ENCODE measurements around the gene RAB40B.

The RAB40B gene

GRCh38 chr17:82613283-82614094, 85.0 kb downstream of the RAB40B start:
- WGBS (ENCODE audit: insufficient coverage, insufficient read length), result no CpG with 5 or more reads among the region's 37 CpGs
- Histone ChIP-seq H3K4me1 (ENCODE audit: control insufficient read depth, insufficient read depth, low read length) (no peaks in the 10 kb centered on the region), H3K4me3 (ENCODE audit: low read length) (no peak overlapping the region), H3K9me3 (ENCODE audit: control insufficient read depth, insufficient read depth, low read length) (no peaks in the 10 kb centered on the region), H3K27ac (ENCODE audit: low read length) (no peak overlapping the region), H3K27me3 (ENCODE audit: control insufficient read depth, insufficient read depth, low read length) (no peaks in the 10 kb centered on the region), H3K36me3 (ENCODE audit: control insufficient read depth, insufficient read depth, low read length) (peaks cover 13% of the 10 kb centered on the region)
- DNase-seq (ENCODE audit: low read depth, low spot score), result no peak

GRCh38 chr17:82611140-82612058, 87.1 kb downstream of the RAB40B start:
- Histone ChIP-seq H3K4me3 (ENCODE audit: low read length) (no peak overlapping the region), H3K27me3 (ENCODE audit: control insufficient read depth, insufficient read depth, low read length) (no peaks in the 10 kb centered on the region), H3K27ac (ENCODE audit: low read length) (no peak overlapping the region), H3K36me3 (ENCODE audit: control insufficient read depth, insufficient read depth, low read length) (peaks cover 5% of the 10 kb centered on the region; the same call in 1 of the 2 replicates), H3K9me3 (ENCODE audit: control insufficient read depth, insufficient read depth, low read length) (no peaks in the 10 kb centered on the region), H3K4me1 (ENCODE audit: control insufficient read depth, insufficient read depth, low read length) (no peaks in the 10 kb centered on the region)
- no peak for DNase-seq (ENCODE audit: low read depth, low spot score)
- no CpG with 5 or more reads among the region's 21 CpGs for WGBS (ENCODE audit: insufficient coverage, insufficient read length)

- no peaks in the 10 kb centered on the region for H3K9me3 ChIP-seq (ENCODE audit: control insufficient read depth, insufficient read depth, low read length)
- no peak overlapping the region for H3K4me3 ChIP-seq (ENCODE audit: low read length)
- no peaks in the 10 kb centered on the region for H3K27me3 ChIP-seq (ENCODE audit: control insufficient read depth, insufficient read depth, low read length)
- DNase-seq (ENCODE audit: low read depth, low spot score), result no peak
- WGBS (ENCODE audit: insufficient coverage, insufficient read length), result no CpG with 5 or more reads among the region's 4 CpGs
- H3K4me1 ChIP-seq (ENCODE audit: control insufficient read depth, insufficient read depth, low read length), result no peaks in the 10 kb centered on the region
- peaks cover 6% of the 10 kb centered on the region; the same call in 1 of the 2 replicates for H3K36me3 ChIP-seq (ENCODE audit: control insufficient read depth, insufficient read depth, low read length)
- no peak overlapping the region for H3K27ac ChIP-seq (ENCODE audit: low read length)
These were observed 88.8 kb downstream of the RAB40B start for GRCh38 chr17:82609655-82610054.

- no peaks in the 10 kb centered on the region for H3K9me3 ChIP-seq (ENCODE audit: control insufficient read depth, insufficient read depth, low read length)
- peaks cover 12% of the 10 kb centered on the region for H3K36me3 ChIP-seq (ENCODE audit: control insufficient read depth, insufficient read depth, low read length)
- H3K4me3 ChIP-seq (ENCODE audit: low read length), result no peak overlapping the region
- WGBS (ENCODE audit: insufficient coverage, insufficient read length), result no CpG with 5 or more reads among the region's 5 CpGs
- H3K27ac ChIP-seq (ENCODE audit: low read length), result no peak overlapping the region
- H3K4me1 ChIP-seq (ENCODE audit: control insufficient read depth, insufficient read depth, low read length), result no peaks in the 10 kb centered on the region
- no peak for DNase-seq (ENCODE audit: low read depth, low spot score)
- H3K27me3 ChIP-seq (ENCODE audit: control insufficient read depth, insufficient read depth, low read length), result no peaks in the 10 kb centered on the region
These were observed 89.7 kb downstream of the RAB40B start for GRCh38 chr17:82608816-82609215.

- Histone ChIP-seq H3K4me3 (ENCODE audit: low read length) (no peak overlapping the region), H3K4me1 (ENCODE audit: control insufficient read depth, insufficient read depth, low read length) (no peaks in the 10 kb centered on the region), H3K27me3 (ENCODE audit: control insufficient read depth, insufficient read depth, low read length) (no peaks in the 10 kb centered on the region), H3K27ac (ENCODE audit: low read length) (no peak overlapping the region), H3K36me3 (ENCODE audit: control insufficient read depth, insufficient read depth, low read length) (peaks cover 29% of the 10 kb centered on the region), H3K9me3 (ENCODE audit: control insufficient read depth, insufficient read depth, low read length) (no peaks in the 10 kb centered on the region)
- DNase-seq (ENCODE audit: low read depth, low spot score), result no peak
- WGBS (ENCODE audit: insufficient coverage, insufficient read length), result no CpG with 5 or more reads among the region's 16 CpGs
These were observed 92.4 kb downstream of the RAB40B start for GRCh38 chr17:82605939-82606600.

Data from iPS DF 6.9 (cell line).